Esophagus squamous epithelium (tissue), 4 donors: ENCODE measurements around the gene COLGALT1.

Experiments used
- CTCF ChIP-seq, 6 experiments: fragments of 450-650 bp in 4 of 6; fragments of 200-600 bp in 2 of 6; sonication (generic) in 2 of 6; IDR thresholded peaks; one replicate each; pipeline ENCODE4 v1.5.1; 2016 to 2019; ENCODE audit warnings: antibody characterized with exemption in 6 of 6, mild to moderate bottlenecking in 4 of 6, moderate library complexity in 4 of 6
- POLR2A ChIP-seq, 4 donors: fragments of 450-650 bp; IDR thresholded peaks; one replicate each; pipeline ENCODE4 v1.6.1; 2017; ENCODE audit warnings: antibody characterized with exemption in 4 of 4, mild to moderate bottlenecking in 4 of 4, moderate library complexity in 3 of 4

GRCh38 chr19:17614476-17614875 is 59.0 kb downstream of the COLGALT1 start:
- TF ChIP-seq POLR2A (IDR thresholded peaks at IDR 0.05) = no peak
- TF ChIP-seq CTCF (IDR thresholded peaks at IDR 0.05) = no peak
